Loucy (cell line): ENCODE results near the gene LHX6.

ENCODE experiments used
- H2AFZ ChIP-seq: fragments of 200-600 bp; sonication (generic); 2 replicates; pipeline ENCODE4 v1.6.0; 2016; ENCODE audit warnings: antibody characterized with exemption, mild to moderate bottlenecking, low read length, moderate library complexity
- H3F3A ChIP-seq: fragments of 200-600 bp; 2 replicates; pipeline ENCODE4 v1.6.0; 2016; ENCODE audit warnings: antibody characterized with exemption, low read depth, mild to moderate bottlenecking
- H3K27me3 ChIP-seq: fragments of 200-600 bp; sonication (generic); 2 replicates; pipeline ENCODE4 v1.6.1; 2014; ENCODE audit warnings: low read length, mild to moderate bottlenecking; ENCODE audit not compliant: insufficient read depth, poor library complexity, severe bottlenecking
- H3K36me3 ChIP-seq: fragments of 200-600 bp; sonication (generic); 2 replicates; pipeline ENCODE4 v1.6.1; 2016; ENCODE audit warnings: low read length; ENCODE audit not compliant: insufficient read depth
- H3K4me1 ChIP-seq: fragments of 200-600 bp; sonication (generic); 2 replicates; pipeline ENCODE4 v1.5.1; 2014; ENCODE audit warnings: low read length, mild to moderate bottlenecking; ENCODE audit not compliant: insufficient read depth, poor library complexity, severe bottlenecking
- H3K4me2 ChIP-seq: fragments of 200-600 bp; sonication (generic); 2 replicates; pipeline ENCODE4 v1.6.0; 2014; ENCODE audit warnings: antibody characterized with exemption, low read length, low read depth, mild to moderate bottlenecking; ENCODE audit not compliant: poor library complexity, severe bottlenecking
- H3K4me3 ChIP-seq: fragments of 200-600 bp; sonication (generic); 2 replicates; pipeline ENCODE4 v1.5.1; 2014; ENCODE audit warnings: low read length, mild to moderate bottlenecking, mixed read lengths; ENCODE audit not compliant: poor library complexity, severe bottlenecking
- H3K79me2 ChIP-seq: fragments of 200-600 bp; sonication (generic); 2 replicates; pipeline ENCODE4 v1.6.1; 2014; ENCODE audit warnings: low read length; ENCODE audit not compliant: insufficient read depth
- H3K9ac ChIP-seq: fragments of 200-600 bp; sonication (generic); 2 replicates; pipeline ENCODE4 v1.6.0; 2014; ENCODE audit warnings: mild to moderate bottlenecking, low read depth, low read length, moderate library complexity; ENCODE audit not compliant: poor library complexity, severe bottlenecking
- H3K9me2 ChIP-seq: fragments of 200-600 bp; sonication (generic); replicated peaks from 2 replicates; pipeline ENCODE4 v1.6.1; 2016; ENCODE audit warnings: low read depth, low read length, mixed read lengths
- H3K9me3 ChIP-seq: fragments of 200-600 bp; sonication (generic); 2 replicates; pipeline ENCODE4 v1.6.1; 2014; ENCODE audit warnings: mild to moderate bottlenecking, antibody characterized with exemption, low read length, low read depth; ENCODE audit not compliant: insufficient read depth
- H4K20me1 ChIP-seq: fragments of 200-600 bp; sonication (generic); 2 replicates; pipeline ENCODE4 v1.6.0; 2014; ENCODE audit warnings: antibody characterized with exemption, low read length, mild to moderate bottlenecking; ENCODE audit not compliant: insufficient read depth, poor library complexity, severe bottlenecking
- EZH2phosphoT487 ChIP-seq: fragments of 200-600 bp; IDR thresholded peaks from 2 replicates; pipeline ENCODE4 v1.6.1; 2018; ENCODE audit warnings: antibody characterized with exemption, mild to moderate bottlenecking, moderate library complexity, borderline replicate concordance
- TF ChIP-seq, protein P1 (sequence below): fragments of 200-600 bp; sonication (generic); conservative IDR thresholded peaks from 2 replicates; pipeline ENCODE4 v1.5.1; 2014; ENCODE audit warnings: mild to moderate bottlenecking, antibody characterized with exemption, low read length

LHX6 gene

DNA sequence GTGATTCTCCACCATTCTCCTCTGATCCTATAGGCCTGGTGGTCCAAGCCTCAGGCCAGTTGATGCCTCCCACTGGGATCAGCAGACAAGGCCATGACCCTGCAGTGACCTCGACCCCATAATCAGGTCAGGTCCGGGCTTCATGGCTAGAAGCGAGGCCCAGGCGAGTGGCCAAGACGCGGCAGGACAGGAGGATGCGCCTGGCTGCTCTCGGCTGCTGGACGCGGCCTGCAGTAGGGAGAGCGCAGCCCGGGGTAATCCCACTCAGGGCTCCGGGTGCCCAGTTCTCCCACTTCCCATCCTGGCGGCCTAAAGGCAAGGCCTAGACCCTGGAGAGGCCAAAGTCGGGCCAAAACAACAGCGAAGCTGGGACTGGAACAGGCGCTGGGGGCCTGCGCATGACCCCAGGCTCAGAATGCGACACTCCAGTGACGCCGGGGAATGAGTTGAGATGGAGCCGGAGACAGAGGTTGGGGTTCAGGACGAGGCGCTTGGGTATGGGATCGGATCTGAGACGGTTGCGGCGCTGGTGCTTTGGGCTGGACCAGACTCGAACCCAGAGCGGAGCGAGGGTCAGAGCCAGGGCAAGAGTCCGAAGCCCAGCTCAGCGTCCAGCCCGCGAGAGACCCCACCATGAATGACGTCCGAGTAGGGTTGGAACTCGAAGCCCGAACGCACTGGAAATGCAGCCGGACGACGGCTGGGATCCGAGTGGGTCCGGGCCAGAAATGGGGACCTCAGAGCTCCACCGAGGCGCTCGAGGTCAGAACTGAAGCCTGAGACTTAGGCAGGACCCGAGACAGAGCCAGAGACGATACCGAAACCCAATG, 3.2 kb downstream of the LHX6 start:
- H3K9ac ChIP-seq: no peak overlapping the region
- H3K4me3 ChIP-seq: no peak overlapping the region
- H3K27me3 ChIP-seq: no peaks in the 10 kb centered on the region
- no peaks in the 10 kb centered on the region for H3K36me3 ChIP-seq
- H3K4me2 ChIP-seq: no peak overlapping the region
- H2AFZ ChIP-seq: no peak overlapping the region
- H3K9me2 ChIP-seq: no peaks in the 10 kb centered on the region
- no peak for TF ChIP-seq EZH2phosphoT487
- TF ChIP-seq, protein P1, sequence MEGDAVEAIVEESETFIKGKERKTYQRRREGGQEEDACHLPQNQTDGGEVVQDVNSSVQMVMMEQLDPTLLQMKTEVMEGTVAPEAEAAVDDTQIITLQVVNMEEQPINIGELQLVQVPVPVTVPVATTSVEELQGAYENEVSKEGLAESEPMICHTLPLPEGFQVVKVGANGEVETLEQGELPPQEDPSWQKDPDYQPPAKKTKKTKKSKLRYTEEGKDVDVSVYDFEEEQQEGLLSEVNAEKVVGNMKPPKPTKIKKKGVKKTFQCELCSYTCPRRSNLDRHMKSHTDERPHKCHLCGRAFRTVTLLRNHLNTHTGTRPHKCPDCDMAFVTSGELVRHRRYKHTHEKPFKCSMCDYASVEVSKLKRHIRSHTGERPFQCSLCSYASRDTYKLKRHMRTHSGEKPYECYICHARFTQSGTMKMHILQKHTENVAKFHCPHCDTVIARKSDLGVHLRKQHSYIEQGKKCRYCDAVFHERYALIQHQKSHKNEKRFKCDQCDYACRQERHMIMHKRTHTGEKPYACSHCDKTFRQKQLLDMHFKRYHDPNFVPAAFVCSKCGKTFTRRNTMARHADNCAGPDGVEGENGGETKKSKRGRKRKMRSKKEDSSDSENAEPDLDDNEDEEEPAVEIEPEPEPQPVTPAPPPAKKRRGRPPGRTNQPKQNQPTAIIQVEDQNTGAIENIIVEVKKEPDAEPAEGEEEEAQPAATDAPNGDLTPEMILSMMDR: no peak
- H3K9me3 ChIP-seq: no peaks in the 10 kb centered on the region
- H3F3A ChIP-seq: no peaks in the 10 kb centered on the region
- no peaks in the 10 kb centered on the region for H3K4me1 ChIP-seq
- H4K20me1 ChIP-seq: no peaks in the 10 kb centered on the region
- no peaks in the 10 kb centered on the region for H3K79me2 ChIP-seq

DNA sequence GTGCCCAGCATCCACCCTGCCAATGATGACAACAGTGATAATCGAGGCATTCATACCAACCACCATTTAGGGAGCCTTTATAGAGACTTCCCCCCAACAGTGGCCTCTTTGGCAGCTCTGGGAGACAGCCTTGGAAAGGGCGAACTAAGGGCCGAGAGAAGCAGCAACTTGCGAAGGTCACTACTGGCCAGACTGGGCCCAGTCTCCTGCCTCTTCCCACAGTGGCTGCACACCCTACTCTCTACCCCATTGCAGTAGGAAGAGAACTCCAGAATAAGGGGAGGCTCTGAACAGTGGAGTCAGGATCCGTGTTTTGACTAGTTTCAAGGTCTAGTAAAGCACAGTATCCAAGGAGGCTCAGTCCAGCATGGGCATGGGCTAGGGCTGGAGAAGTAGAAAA, 5.3 kb downstream of the LHX6 start:
- no peak overlapping the region for H3K4me3 ChIP-seq
- H3K9me3 ChIP-seq: no peaks in the 10 kb centered on the region
- H3K4me1 ChIP-seq: peaks cover 5% of the 10 kb centered on the region
- H2AFZ ChIP-seq: no peak overlapping the region
- TF ChIP-seq, protein P1: no peak
- no peak for TF ChIP-seq EZH2phosphoT487
- no peak overlapping the region for H3K9ac ChIP-seq
- no peak overlapping the region for H3K4me2 ChIP-seq
- no peaks in the 10 kb centered on the region for H3K9me2 ChIP-seq
- no peaks in the 10 kb centered on the region for H3K27me3 ChIP-seq
- no peaks in the 10 kb centered on the region for H3K79me2 ChIP-seq
- H3K36me3 ChIP-seq: no peaks in the 10 kb centered on the region
- no peaks in the 10 kb centered on the region for H3F3A ChIP-seq
- no peaks in the 10 kb centered on the region for H4K20me1 ChIP-seq

DNA sequence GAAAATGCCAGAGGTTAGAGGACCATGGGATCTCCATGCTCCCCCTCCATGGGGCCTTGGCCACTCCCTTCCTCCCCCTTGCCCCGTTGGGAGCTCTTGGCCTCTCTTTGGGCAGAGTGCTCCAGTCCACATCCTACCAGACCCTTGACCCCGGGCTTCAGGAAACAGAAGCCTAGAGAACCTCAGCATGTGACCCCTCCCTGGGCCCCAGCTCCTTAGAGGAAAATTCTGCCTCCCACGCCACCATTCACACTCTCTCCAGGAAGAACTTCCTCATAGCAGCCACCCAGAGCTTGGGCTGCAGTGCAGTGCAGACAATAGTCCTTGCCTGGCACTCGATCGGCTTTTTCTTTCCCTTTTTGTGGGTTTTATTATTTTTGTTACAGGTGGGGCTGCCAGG, 6.0 kb downstream of the LHX6 start:
- Histone ChIP-seq H3K4me3 (no peak overlapping the region), H3K4me2 (no peak overlapping the region), H3K36me3 (no peaks in the 10 kb centered on the region), H3K9me3 (no peaks in the 10 kb centered on the region), H4K20me1 (no peaks in the 10 kb centered on the region), H3K9me2 (no peaks in the 10 kb centered on the region), H3F3A (no peaks in the 10 kb centered on the region), H3K79me2 (no peaks in the 10 kb centered on the region), H3K9ac (no peak overlapping the region), H3K4me1 (peaks cover 11% of the 10 kb centered on the region), H3K27me3 (no peaks in the 10 kb centered on the region), H2AFZ (no peak overlapping the region)
- no peak for TF ChIP-seq EZH2phosphoT487
- TF ChIP-seq, protein P1: no peak
